HG03039 (cell line): Measurements from ENCODE around the gene BCL2L12.
"Not testable (repeated sequence)": the region's sequence is repeated elsewhere in the genome, so short reads cannot be mapped to it uniquely, and the experiment has no call there.

Experiments used
- ATAC-seq: cut with Tn5 transposase; IDR thresholded peaks from one replicate; pipeline ENCODE4 v1.9.1; 2021; ENCODE audit warnings: mild to moderate bottlenecking, moderate library complexity; ENCODE audit not compliant: unreplicated experiment

BCL2L12 gene

GRCh38 chr19:49665351-49666119 lies at the start of gene BCL2L12, which contains the start of gene IRF3:
Gene BCL2L12 (plus strand): TSS chr19:49665933. CDS start chr19:49666693, 760 bp downstream.
Gene IRF3 (minus strand): TSS chr19:49665857. CDS start chr19:49664838, 1,019 bp downstream.
- ATAC-seq = peak; percentile 86

GRCh38 chr19:49616532-49616931 lies 49.2 kb upstream of the BCL2L12 start:
- ATAC-seq = no peak

- no peak for ATAC-seq
Measured at GRCh38 chr19:49616945-49617344, 48.8 kb upstream of the BCL2L12 start.

- not testable (repeated sequence) for ATAC-seq
Measured at GRCh38 chr19:49617860-49618259, 47.9 kb upstream of the BCL2L12 start.

GRCh38 chr19:49624967-49625910 lies 40.5 kb upstream of the BCL2L12 start:
- ATAC-seq = no peak

GRCh38 chr19:49626226-49626625 lies 39.5 kb upstream of the BCL2L12 start:
- ATAC-seq = no peak

GRCh38 chr19:49629659-49630058 lies 36.1 kb upstream of the BCL2L12 start:
- no peak for ATAC-seq

- no peak for ATAC-seq
Measured at GRCh38 chr19:49631014-49631588, 34.6 kb upstream of the BCL2L12 start.

GRCh38 chr19:49631610-49632192 lies 34.0 kb upstream of the BCL2L12 start:
- ATAC-seq = no peak

GRCh38 chr19:49632576-49632975 lies 33.2 kb upstream of the BCL2L12 start:
- ATAC-seq = no peak

- not testable (repeated sequence) for ATAC-seq
Measured at GRCh38 chr19:49633273-49633672, 32.5 kb upstream of the BCL2L12 start.

- ATAC-seq = no peak
Measured at GRCh38 chr19:49635530-49636232, 30.1 kb upstream of the BCL2L12 start.

GRCh38 chr19:49636233-49636932 lies 29.4 kb upstream of the BCL2L12 start:
- no peak for ATAC-seq

- ATAC-seq = no peak
Measured at GRCh38 chr19:49637821-49638738, 27.7 kb upstream of the BCL2L12 start.

GRCh38 chr19:49639401-49640112 lies 26.2 kb upstream of the BCL2L12 start:
- ATAC-seq = no peak

GRCh38 chr19:49640113-49640898 lies 25.4 kb upstream of the BCL2L12 start, which contains the start of gene RRAS:
Gene RRAS (minus strand): TSS chr19:49640143. CDS start chr19:49640098, 45 bp downstream.
- ATAC-seq = peak; percentile 47
